ENCODE results near the gene CRYBB1. TPM values are rescaled to one million over a fixed set of nuclear protein-coding genes. Genes with fewer than 3 reads are reported as not detected.

Gene CRYBB1
- total and polyA plus RNA-seq, 2 donors (not counting 3 experiments of a cell fraction or from before 2014, with no cell fraction given), result not detected

DNA sequence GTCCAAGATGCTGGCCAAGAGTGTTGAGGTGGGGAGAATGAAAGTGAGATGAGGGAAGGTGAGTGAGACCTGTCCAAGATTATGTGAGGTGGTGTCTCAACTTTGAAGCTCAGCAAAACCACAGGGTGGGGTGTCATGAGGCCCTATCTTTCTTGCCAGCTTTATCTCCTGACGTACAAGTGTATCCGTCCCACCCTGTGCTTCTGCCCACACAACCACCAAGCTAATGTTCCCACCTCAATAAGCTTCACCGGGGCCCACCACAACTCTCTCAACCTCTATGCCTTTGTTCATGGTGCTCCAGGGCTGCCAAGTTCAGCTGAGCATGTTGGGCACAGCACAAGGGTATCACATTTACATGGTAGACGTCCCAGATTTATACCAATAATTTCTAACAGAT lies 20.8 kb downstream of the CRYBB1 start:
- no peak overlapping the region for H3K4me3 ChIP-seq (replicated peaks in 1 of 3; ENCODE audit: insufficient read depth in 1 of 3, low read depth in 1 of 3, low read length in 3 of 3)
- TF ChIP-seq MYC (IDR thresholded peaks at IDR 0.05; ENCODE audit: low read depth, low read length) (no peak), GATA2 (IDR thresholded peaks at IDR 0.05; ENCODE audit: insufficient read depth, insufficient read length, low read depth, low read length) (no peak), EZH2 (IDR thresholded peaks at IDR 0.05; ENCODE audit: borderline replicate concordance, low read depth, low read length, severe bottlenecking) (no peak), JUN (IDR thresholded peaks at IDR 0.05; ENCODE audit: borderline replicate concordance, insufficient read depth, insufficient read length, low read depth) (no peak), FOS (IDR thresholded peaks at IDR 0.05; ENCODE audit: borderline replicate concordance, insufficient read depth, low read length) (no peak), POLR2AphosphoS5 (IDR thresholded peaks at IDR 0.05; ENCODE audit: insufficient read depth, low read depth, low read length) (no peak), POLR2A (IDR thresholded peaks at IDR 0.05; ENCODE audit: low read depth, low read length) (no peak)
- TF ChIP-seq, protein P1, sequence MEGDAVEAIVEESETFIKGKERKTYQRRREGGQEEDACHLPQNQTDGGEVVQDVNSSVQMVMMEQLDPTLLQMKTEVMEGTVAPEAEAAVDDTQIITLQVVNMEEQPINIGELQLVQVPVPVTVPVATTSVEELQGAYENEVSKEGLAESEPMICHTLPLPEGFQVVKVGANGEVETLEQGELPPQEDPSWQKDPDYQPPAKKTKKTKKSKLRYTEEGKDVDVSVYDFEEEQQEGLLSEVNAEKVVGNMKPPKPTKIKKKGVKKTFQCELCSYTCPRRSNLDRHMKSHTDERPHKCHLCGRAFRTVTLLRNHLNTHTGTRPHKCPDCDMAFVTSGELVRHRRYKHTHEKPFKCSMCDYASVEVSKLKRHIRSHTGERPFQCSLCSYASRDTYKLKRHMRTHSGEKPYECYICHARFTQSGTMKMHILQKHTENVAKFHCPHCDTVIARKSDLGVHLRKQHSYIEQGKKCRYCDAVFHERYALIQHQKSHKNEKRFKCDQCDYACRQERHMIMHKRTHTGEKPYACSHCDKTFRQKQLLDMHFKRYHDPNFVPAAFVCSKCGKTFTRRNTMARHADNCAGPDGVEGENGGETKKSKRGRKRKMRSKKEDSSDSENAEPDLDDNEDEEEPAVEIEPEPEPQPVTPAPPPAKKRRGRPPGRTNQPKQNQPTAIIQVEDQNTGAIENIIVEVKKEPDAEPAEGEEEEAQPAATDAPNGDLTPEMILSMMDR (IDR thresholded peaks at IDR 0.05; ENCODE audit: extremely low read depth in 1 of 2, insufficient read depth in 1 of 2, low read depth in 1 of 2, low read length in 2 of 2), result no peak
- TF ChIP-seq, protein P2, sequence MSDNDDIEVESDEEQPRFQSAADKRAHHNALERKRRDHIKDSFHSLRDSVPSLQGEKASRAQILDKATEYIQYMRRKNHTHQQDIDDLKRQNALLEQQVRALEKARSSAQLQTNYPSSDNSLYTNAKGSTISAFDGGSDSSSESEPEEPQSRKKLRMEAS (IDR thresholded peaks at IDR 0.05; ENCODE audit: insufficient read depth, insufficient read length), result no peak
- no TSS peak for BruUV-seq (replicated peaks)
- FAIRE-seq (no peak), DNase-seq (ENCODE audit: low read depth, low spot score) (no peak)
- no peak overlapping the region for H2AFZ ChIP-seq (ENCODE audit: low read depth, low read length)
- dilution Hi-C loops (cut with MboI; ENCODE audit: extremely low pct_ligation_motif_present, low sequenced_read_pairs), result no loop called here
- H4K20me1 ChIP-seq (replicated peaks; ENCODE audit: control insufficient read depth, extremely low read depth, insufficient read depth, low read length), result no peaks in the 10 kb centered on the region
- ChIA-PET CTCF (no interaction called here), POLR2A (no interaction called here)
- no peaks in the 10 kb centered on the region for H3K79me2 ChIP-seq (ENCODE audit: control insufficient read depth, insufficient read depth, low read length)
- H3K4me2 ChIP-seq (ENCODE audit: insufficient read depth, low read length), result no peak overlapping the region
- no peak overlapping the region for H3K27ac ChIP-seq (ENCODE audit: insufficient read depth, low read depth, low read length)
- H3K9me3 ChIP-seq (replicated peaks; ENCODE audit: control insufficient read depth, insufficient read depth, low read length), result no peaks in the 10 kb centered on the region
- peaks cover 2% of the 10 kb centered on the region for H3K4me1 ChIP-seq (ENCODE audit: control insufficient read depth, extremely low read depth, insufficient read depth, low read length)
- no peaks in the 10 kb centered on the region for H3K9me1 ChIP-seq (replicated peaks; ENCODE audit: control insufficient read depth, extremely low read depth, insufficient read depth, low read length)
- intact Hi-C loops (cut with micrococcal nuclease), result no loop called here
- no peaks in the 10 kb centered on the region for H3K36me3 ChIP-seq (ENCODE audit: control insufficient read depth in 2 of 2, extremely low read depth in 1 of 2, insufficient read depth in 2 of 2, low read length in 2 of 2)
- no peak overlapping the region for H3K9ac ChIP-seq (replicated peaks; ENCODE audit: extremely low read depth, insufficient read depth, low read length)
- H3K27me3 ChIP-seq (ENCODE audit: control insufficient read depth in 2 of 2, insufficient read depth in 2 of 2, low read length in 2 of 2), result peaks cover 4 to 14% of the 10 kb centered on the region in 2 experiments

All from endothelial cell of umbilical vein (primary cell).